Measurements from ENCODE around the gene NXN.
"Not testable (repeated sequence)": the region's sequence is repeated elsewhere in the genome, so short reads cannot be mapped to it uniquely, and the experiment has no call there.

The NXN gene

GRCh38 chr17:789931-790873, 189.4 kb downstream of the NXN start:
- WGBS: 73% methylated on average over 26 of the region's 38 CpGs
- not testable (repeated sequence) for H3K4ac ChIP-seq (ENCODE audit: low read depth in 1 of 2, low read length in 2 of 2)

GRCh38 chr17:789160-789840, 190.3 kb downstream of the NXN start:
- whole genome bisulfite sequencing: 96% methylated on average over 14 of the region's 14 CpGs
- no peak overlapping the region for H3K4me3 ChIP-seq (ENCODE audit: insufficient read depth in 1 of 2, low read depth in 1 of 2, low read length in 2 of 2)

More at GRCh38 chr17:789931-790873, 189.4 kb downstream of the NXN start:
- H3K9ac ChIP-seq (ENCODE audit: low read length); H3K4me3 ChIP-seq (ENCODE audit: insufficient read depth in 1 of 2, low read depth in 1 of 2, low read length in 2 of 2); H4K8ac ChIP-seq (ENCODE audit: low read length); H2BK15ac ChIP-seq (ENCODE audit: low read depth, poor library complexity, severe bottlenecking); H3K27ac ChIP-seq (ENCODE audit: low read length, poor library complexity, severe bottlenecking); H3K4me2 ChIP-seq (ENCODE audit: low read length, poor library complexity, severe bottlenecking); H2AK5ac ChIP-seq (ENCODE audit: low read length, severe bottlenecking); H2AFZ ChIP-seq (ENCODE audit: low read depth, low read length); H3K27me3 ChIP-seq (ENCODE audit: control insufficient read depth in 1 of 2, insufficient read depth in 1 of 2, low read length in 2 of 2); H3K9me3 ChIP-seq (ENCODE audit: control insufficient read depth, low read length); H3K23ac ChIP-seq (ENCODE audit: low read length in 2 of 2); H4K91ac ChIP-seq (ENCODE audit: low read length); H2BK120ac ChIP-seq (ENCODE audit: low read depth, low read length); H2BK5ac ChIP-seq (ENCODE audit: low read depth, low read length, poor library complexity, severe bottlenecking); H3K14ac ChIP-seq (ENCODE audit: low read length in 2 of 2); H3K4me1 ChIP-seq (ENCODE audit: control insufficient read depth, insufficient read depth, low read depth, low read length); H2BK12ac ChIP-seq (ENCODE audit: low read length in 2 of 2); H3K18ac ChIP-seq (ENCODE audit: low read depth in 1 of 2, low read length in 2 of 2): not testable (repeated sequence)
- Histone ChIP-seq H3K79me1 (replicated peaks; ENCODE audit: low read length, poor library complexity, severe bottlenecking) (peaks cover 16% of the 10 kb centered on the region), H3K36me3 (ENCODE audit: control insufficient read depth in 1 of 2, insufficient read depth in 2 of 2, low read depth in 1 of 2, low read length in 2 of 2) (peaks cover 46 to 51% of the 10 kb centered on the region in 2 experiments)
- peak; percentile 38 for DNase-seq

GRCh38 chr17:788551-788950, 191.0 kb downstream of the NXN start:
- Histone ChIP-seq H2BK120ac (ENCODE audit: low read depth, low read length) (no peak overlapping the region), H3K79me1 (replicated peaks; ENCODE audit: low read length, poor library complexity, severe bottlenecking) (peaks cover 18% of the 10 kb centered on the region), H2BK12ac (ENCODE audit: low read length in 2 of 2) (no peak overlapping the region), H3K14ac (ENCODE audit: low read length in 2 of 2) (no peak overlapping the region), H4K8ac (ENCODE audit: low read length) (no peak overlapping the region), H3K4ac (ENCODE audit: low read depth in 1 of 2, low read length in 2 of 2) (no peak overlapping the region), H3K23ac (ENCODE audit: low read length in 2 of 2) (no peak overlapping the region), H2AFZ (ENCODE audit: low read depth, low read length) (no peak overlapping the region), H2BK5ac (ENCODE audit: low read depth, low read length, poor library complexity, severe bottlenecking) (no peak overlapping the region), H4K91ac (ENCODE audit: low read length) (no peak overlapping the region), H3K9me3 (ENCODE audit: control insufficient read depth, low read length) (no peaks in the 10 kb centered on the region), H2BK15ac (ENCODE audit: low read depth, poor library complexity, severe bottlenecking) (no peak overlapping the region), H3K36me3 (ENCODE audit: control insufficient read depth in 1 of 2, insufficient read depth in 2 of 2, low read depth in 1 of 2, low read length in 2 of 2) (peaks cover 44 to 61% of the 10 kb centered on the region in 2 experiments), H3K4me2 (ENCODE audit: low read length, poor library complexity, severe bottlenecking) (no peak overlapping the region), H3K9ac (ENCODE audit: low read length) (no peak overlapping the region), H3K27me3 (ENCODE audit: control insufficient read depth in 1 of 2, insufficient read depth in 1 of 2, low read length in 2 of 2) (no peaks in the 10 kb centered on the region), H3K4me1 (ENCODE audit: control insufficient read depth, insufficient read depth, low read depth, low read length) (peaks cover 2% of the 10 kb centered on the region), H3K18ac (ENCODE audit: low read depth in 1 of 2, low read length in 2 of 2) (no peak overlapping the region), H2AK5ac (ENCODE audit: low read length, severe bottlenecking) (no peak overlapping the region), H3K27ac (ENCODE audit: low read length, poor library complexity, severe bottlenecking) (no peak overlapping the region), H3K4me3 (ENCODE audit: insufficient read depth in 1 of 2, low read depth in 1 of 2, low read length in 2 of 2) (no peak overlapping the region)
- DNase-seq: no peak
- WGBS: 92% methylated on average over 4 of the region's 4 CpGs

More at GRCh38 chr17:789160-789840, 190.3 kb downstream of the NXN start:
- Histone ChIP-seq H3K79me1 (replicated peaks; ENCODE audit: low read length, poor library complexity, severe bottlenecking) (peaks cover 18% of the 10 kb centered on the region), H3K14ac (ENCODE audit: low read length in 2 of 2) (no peak overlapping the region), H2BK5ac (ENCODE audit: low read depth, low read length, poor library complexity, severe bottlenecking) (no peak overlapping the region), H3K27ac (ENCODE audit: low read length, poor library complexity, severe bottlenecking) (no peak overlapping the region), H2BK12ac (ENCODE audit: low read length in 2 of 2) (no peak overlapping the region), H4K8ac (ENCODE audit: low read length) (no peak overlapping the region), H3K4me2 (ENCODE audit: low read length, poor library complexity, severe bottlenecking) (no peak overlapping the region), H3K18ac (ENCODE audit: low read depth in 1 of 2, low read length in 2 of 2) (no peak overlapping the region), H3K36me3 (ENCODE audit: control insufficient read depth in 1 of 2, insufficient read depth in 2 of 2, low read depth in 1 of 2, low read length in 2 of 2) (peaks cover 46 to 58% of the 10 kb centered on the region in 2 experiments), H3K4ac (ENCODE audit: low read depth in 1 of 2, low read length in 2 of 2) (no peak overlapping the region), H2AK5ac (ENCODE audit: low read length, severe bottlenecking) (no peak overlapping the region), H3K9ac (ENCODE audit: low read length) (no peak overlapping the region), H3K9me3 (ENCODE audit: control insufficient read depth, low read length) (no peaks in the 10 kb centered on the region), H2AFZ (ENCODE audit: low read depth, low read length) (no peak overlapping the region), H2BK120ac (ENCODE audit: low read depth, low read length) (no peak overlapping the region), H2BK15ac (ENCODE audit: low read depth, poor library complexity, severe bottlenecking) (no peak overlapping the region), H4K91ac (ENCODE audit: low read length) (no peak overlapping the region), H3K23ac (ENCODE audit: low read length in 2 of 2) (no peak overlapping the region), H3K4me1 (ENCODE audit: control insufficient read depth, insufficient read depth, low read depth, low read length) (peaks cover 5% of the 10 kb centered on the region), H3K27me3 (ENCODE audit: control insufficient read depth in 1 of 2, insufficient read depth in 1 of 2, low read length in 2 of 2) (no peaks in the 10 kb centered on the region)
- no peak for DNase-seq

- peaks cover 41 to 59% of the 10 kb centered on the region in 2 experiments for H3K36me3 ChIP-seq (ENCODE audit: control insufficient read depth in 1 of 2, insufficient read depth in 2 of 2, low read depth in 1 of 2, low read length in 2 of 2)
- no peak overlapping the region for H3K4me2 ChIP-seq (ENCODE audit: low read length, poor library complexity, severe bottlenecking)
- 95% methylated on average over 12 of the region's 12 CpGs for WGBS
- H2BK120ac ChIP-seq (ENCODE audit: low read depth, low read length): no peak overlapping the region
- no peak overlapping the region for H4K91ac ChIP-seq (ENCODE audit: low read length)
- peaks cover 18% of the 10 kb centered on the region for H3K79me1 ChIP-seq (replicated peaks; ENCODE audit: low read length, poor library complexity, severe bottlenecking)
- no peak overlapping the region for H3K18ac ChIP-seq (ENCODE audit: low read depth in 1 of 2, low read length in 2 of 2)
- no peak overlapping the region for H4K8ac ChIP-seq (ENCODE audit: low read length)
- H3K9ac ChIP-seq (ENCODE audit: low read length): no peak overlapping the region
- no peak overlapping the region for H3K4ac ChIP-seq (ENCODE audit: low read depth in 1 of 2, low read length in 2 of 2)
- no peaks in the 10 kb centered on the region for H3K27me3 ChIP-seq (ENCODE audit: control insufficient read depth in 1 of 2, insufficient read depth in 1 of 2, low read length in 2 of 2)
- DNase-seq: no peak
- H3K23ac ChIP-seq (ENCODE audit: low read length in 2 of 2): no peak overlapping the region
- H3K14ac ChIP-seq (ENCODE audit: low read length in 2 of 2): no peak overlapping the region
- no peak overlapping the region for H2AK5ac ChIP-seq (ENCODE audit: low read length, severe bottlenecking)
- no peak overlapping the region for H3K27ac ChIP-seq (ENCODE audit: low read length, poor library complexity, severe bottlenecking)
- no peak overlapping the region for H2BK12ac ChIP-seq (ENCODE audit: low read length in 2 of 2)
- no peak overlapping the region for H2AFZ ChIP-seq (ENCODE audit: low read depth, low read length)
- no peak overlapping the region for H2BK5ac ChIP-seq (ENCODE audit: low read depth, low read length, poor library complexity, severe bottlenecking)
- H3K4me3 ChIP-seq (ENCODE audit: insufficient read depth in 1 of 2, low read depth in 1 of 2, low read length in 2 of 2): no peak overlapping the region
- H2BK15ac ChIP-seq (ENCODE audit: low read depth, poor library complexity, severe bottlenecking): no peak overlapping the region
- H3K4me1 ChIP-seq (ENCODE audit: control insufficient read depth, insufficient read depth, low read depth, low read length): peaks cover 5% of the 10 kb centered on the region
- H3K9me3 ChIP-seq (ENCODE audit: control insufficient read depth, low read length): no peaks in the 10 kb centered on the region
Observed at GRCh38 chr17:787641-788221, 191.8 kb downstream of the NXN start.
